D721Med (cell line): ENCODE results near the gene PJA1.
A peak's percentile ranks its signal among the peaks of the same experiment; 100 is the strongest.

Experiments used
- DNase-seq: peaks from one replicate; pipeline ENCODE4 v3.0.0; 2011; ENCODE audit warnings: low spot score; ENCODE audit not compliant: insufficient read length
- FAIRE-seq: peaks from 2 replicates; lab custom pipeline; 2011; peaks lifted over from hg19 to GRCh38; lab: Jason Lieb, UNC
- TF ChIP-seq, protein P1 (sequence below): IDR thresholded peaks from 2 replicates; pipeline ENCODE4 v1.5.1; 2012; ENCODE audit warnings: mild to moderate bottlenecking, control low read depth; ENCODE audit not compliant: insufficient read depth; ENCODE audit errors: missing control alignments

Gene PJA1, protein sequence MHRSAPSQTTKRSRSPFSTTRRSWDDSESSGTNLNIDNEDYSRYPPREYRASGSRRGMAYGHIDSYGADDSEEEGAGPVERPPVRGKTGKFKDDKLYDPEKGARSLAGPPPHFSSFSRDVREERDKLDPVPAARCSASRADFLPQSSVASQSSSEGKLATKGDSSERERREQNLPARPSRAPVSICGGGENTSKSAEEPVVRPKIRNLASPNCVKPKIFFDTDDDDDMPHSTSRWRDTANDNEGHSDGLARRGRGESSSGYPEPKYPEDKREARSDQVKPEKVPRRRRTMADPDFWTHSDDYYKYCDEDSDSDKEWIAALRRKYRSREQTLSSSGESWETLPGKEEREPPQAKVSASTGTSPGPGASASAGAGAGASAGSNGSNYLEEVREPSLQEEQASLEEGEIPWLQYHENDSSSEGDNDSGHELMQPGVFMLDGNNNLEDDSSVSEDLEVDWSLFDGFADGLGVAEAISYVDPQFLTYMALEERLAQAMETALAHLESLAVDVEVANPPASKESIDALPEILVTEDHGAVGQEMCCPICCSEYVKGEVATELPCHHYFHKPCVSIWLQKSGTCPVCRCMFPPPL

GRCh38 chrX:69165087-69165651, at the start of gene PJA1:
Gene PJA1, minus strand, starts transcription at chrX:69165453. Its CDS starts 2,380 bp downstream, at chrX:69163073.
- DNase-seq, result peak; percentile 27
- TF ChIP-seq, protein P1, sequence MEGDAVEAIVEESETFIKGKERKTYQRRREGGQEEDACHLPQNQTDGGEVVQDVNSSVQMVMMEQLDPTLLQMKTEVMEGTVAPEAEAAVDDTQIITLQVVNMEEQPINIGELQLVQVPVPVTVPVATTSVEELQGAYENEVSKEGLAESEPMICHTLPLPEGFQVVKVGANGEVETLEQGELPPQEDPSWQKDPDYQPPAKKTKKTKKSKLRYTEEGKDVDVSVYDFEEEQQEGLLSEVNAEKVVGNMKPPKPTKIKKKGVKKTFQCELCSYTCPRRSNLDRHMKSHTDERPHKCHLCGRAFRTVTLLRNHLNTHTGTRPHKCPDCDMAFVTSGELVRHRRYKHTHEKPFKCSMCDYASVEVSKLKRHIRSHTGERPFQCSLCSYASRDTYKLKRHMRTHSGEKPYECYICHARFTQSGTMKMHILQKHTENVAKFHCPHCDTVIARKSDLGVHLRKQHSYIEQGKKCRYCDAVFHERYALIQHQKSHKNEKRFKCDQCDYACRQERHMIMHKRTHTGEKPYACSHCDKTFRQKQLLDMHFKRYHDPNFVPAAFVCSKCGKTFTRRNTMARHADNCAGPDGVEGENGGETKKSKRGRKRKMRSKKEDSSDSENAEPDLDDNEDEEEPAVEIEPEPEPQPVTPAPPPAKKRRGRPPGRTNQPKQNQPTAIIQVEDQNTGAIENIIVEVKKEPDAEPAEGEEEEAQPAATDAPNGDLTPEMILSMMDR, result no peak
- FAIRE-seq, result no peak

DNA sequence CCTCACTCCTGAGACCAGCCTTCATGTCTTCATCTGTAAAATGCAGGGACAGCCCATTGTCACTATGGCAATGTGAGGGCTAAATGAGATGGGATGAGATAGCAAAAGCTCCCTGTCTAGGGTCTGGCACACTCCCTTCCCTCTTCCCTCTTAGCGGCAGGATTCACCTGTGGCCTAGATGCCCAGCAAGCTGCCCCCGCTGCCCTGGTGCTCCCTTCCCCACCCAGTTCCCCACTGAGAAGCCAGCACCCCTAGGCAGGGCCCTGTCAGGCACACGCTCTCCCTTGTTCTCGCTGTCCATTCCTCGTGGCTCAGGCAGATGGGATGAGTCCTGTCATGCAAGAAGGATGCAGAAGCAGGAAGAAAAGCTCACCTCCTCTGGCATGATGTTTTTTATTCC, 49.2 kb upstream of the PJA1 start:
- TF ChIP-seq, protein P1, result no peak
- DNase-seq (no peak), FAIRE-seq (no peak)

GRCh38 chrX:69211701-69212100, 46.4 kb upstream of the PJA1 start:
- TF ChIP-seq, protein P1, result no peak
- FAIRE-seq, result no peak
- no peak for DNase-seq

DNA sequence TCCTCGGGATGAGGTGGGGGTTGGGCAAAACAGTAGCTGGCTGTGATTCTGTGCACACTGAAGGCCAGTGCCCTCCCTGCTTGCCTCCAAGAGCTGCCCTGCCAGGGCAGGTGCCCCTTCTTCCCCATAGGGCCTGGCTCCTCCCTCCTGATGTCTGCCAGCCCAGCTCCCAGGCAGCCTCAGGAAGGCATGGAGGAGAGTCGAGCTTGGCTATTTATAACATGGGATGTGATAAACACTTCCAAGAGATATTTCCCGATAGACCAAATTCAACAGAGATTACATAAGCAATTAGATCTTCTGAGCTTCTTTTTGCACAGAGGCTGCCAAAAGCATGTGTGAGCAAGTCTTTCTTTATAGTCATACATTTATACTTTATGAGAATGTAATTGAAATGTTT, 45.3 kb upstream of the PJA1 start:
- TF ChIP-seq, protein P1, result no peak
- DNase-seq, result no peak
- FAIRE-seq, result no peak

DNA sequence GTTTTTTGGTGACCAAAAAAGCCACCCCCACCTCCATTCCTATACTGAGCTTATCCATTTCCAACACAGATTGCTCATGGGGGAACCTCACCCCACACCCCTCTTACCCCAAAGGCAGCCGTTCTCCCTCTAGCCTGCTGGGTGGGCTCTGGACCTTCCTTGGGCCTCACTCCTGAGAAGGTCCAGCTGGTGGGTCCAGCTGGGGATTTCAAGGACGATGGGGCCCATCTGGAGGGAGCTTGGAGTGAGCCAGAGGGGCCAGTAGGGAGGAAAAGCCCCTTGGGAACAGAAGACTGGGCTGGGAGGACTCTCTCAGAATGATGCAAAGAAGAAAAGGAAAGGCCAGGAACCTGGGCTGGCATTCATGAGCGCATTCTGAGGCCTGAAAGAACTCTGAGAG, 42.0 kb upstream of the PJA1 start:
- TF ChIP-seq, protein P1, result no peak
- DNase-seq (no peak), FAIRE-seq (no peak)

DNA sequence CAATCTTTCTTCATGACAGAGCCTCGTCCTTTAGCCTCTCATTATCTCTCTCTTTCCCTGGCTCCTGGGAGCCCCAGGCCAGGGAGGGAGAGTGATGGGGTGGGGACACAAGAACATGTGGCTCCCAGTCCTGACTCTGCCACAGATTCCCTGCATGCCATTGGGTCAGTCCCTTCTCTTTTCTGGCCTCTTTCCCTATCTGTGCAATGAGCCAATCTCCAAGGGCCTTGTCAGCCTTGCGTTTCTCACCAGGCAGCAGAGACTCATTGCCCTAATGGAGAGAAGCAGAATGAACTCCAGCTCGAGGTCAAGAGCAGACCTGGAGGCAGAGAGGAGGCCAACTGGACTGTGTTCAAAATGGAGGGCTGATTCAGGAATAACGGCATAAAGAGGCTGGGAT, 38.4 kb upstream of the PJA1 start:
- FAIRE-seq (no peak), DNase-seq (no peak)
- TF ChIP-seq, protein P1, result no peak
